ENCODE measurements around the gene PPP2R5C. TPM values are rescaled to one million over a fixed set of nuclear protein-coding genes. Genes with fewer than 3 reads are reported as not detected.

PPP2R5C gene
- total RNA-seq, 1 donor from 2014 or later: 135 TPM

GRCh38 chr14:101862177-101862576 lies 100.7 kb downstream of the PPP2R5C start:
- DNase-seq (ENCODE audit: low spot score): no peak

GRCh38 chr14:101862711-101863110 lies 101.2 kb downstream of the PPP2R5C start:
- no peak for DNase-seq (ENCODE audit: low spot score)

- no peak for DNase-seq (ENCODE audit: low spot score)
These were observed 103.8 kb downstream of the PPP2R5C start for GRCh38 chr14:101865288-101865687.

GRCh38 chr14:101867854-101868253 lies 106.3 kb downstream of the PPP2R5C start:
- peak; percentile 65 for DNase-seq (ENCODE audit: low spot score)

GRCh38 chr14:101869217-101869616 lies 107.7 kb downstream of the PPP2R5C start:
- DNase-seq (ENCODE audit: low spot score): no peak

GRCh38 chr14:101870273-101870939 lies 108.9 kb downstream of the PPP2R5C start:
- DNase-seq (ENCODE audit: low spot score): peak; percentile 17

GRCh38 chr14:101872346-101872745 lies 110.8 kb downstream of the PPP2R5C start:
- no peak for DNase-seq (ENCODE audit: low spot score)

- no peak for DNase-seq (ENCODE audit: low spot score)
These were observed 111.7 kb downstream of the PPP2R5C start for GRCh38 chr14:101873076-101873825.

GRCh38 chr14:101873991-101874390 lies 112.5 kb downstream of the PPP2R5C start:
- DNase-seq (ENCODE audit: low spot score): peak; percentile 25

- DNase-seq (ENCODE audit: low spot score): no peak
These were observed 113.7 kb downstream of the PPP2R5C start for GRCh38 chr14:101875041-101875726.

- peak; percentile 76 for DNase-seq (ENCODE audit: low spot score)
These were observed 114.4 kb downstream of the PPP2R5C start for GRCh38 chr14:101875727-101876554.

GRCh38 chr14:101876555-101876938 lies 115.0 kb downstream of the PPP2R5C start:
- peak; percentile 76 for DNase-seq (ENCODE audit: low spot score)

- DNase-seq (ENCODE audit: low spot score): no peak
These were observed 116.3 kb downstream of the PPP2R5C start for GRCh38 chr14:101877766-101878165.

- DNase-seq (ENCODE audit: low spot score): no peak
These were observed 116.8 kb downstream of the PPP2R5C start for GRCh38 chr14:101878211-101878821.

- DNase-seq (ENCODE audit: low spot score): no peak
These were observed 117.5 kb downstream of the PPP2R5C start for GRCh38 chr14:101878822-101879528.

- DNase-seq (ENCODE audit: low spot score): no peak
These were observed 118.2 kb downstream of the PPP2R5C start for GRCh38 chr14:101879529-101880336.

- DNase-seq (ENCODE audit: low spot score): no peak
These were observed 119.9 kb downstream of the PPP2R5C start for GRCh38 chr14:101881426-101881825.

- DNase-seq (ENCODE audit: low spot score): no peak
These were observed 120.8 kb downstream of the PPP2R5C start for GRCh38 chr14:101882141-101882935.
